Activated CD8-positive, alpha-beta T cell treated with anti-CD3 and anti-CD28 coated beads for 36 hours (primary cell): Measurements from ENCODE around the gene PPCDC. TPM values are rescaled to one million over a fixed set of nuclear protein-coding genes. Genes with fewer than 3 reads are reported as not detected.
A peak's percentile ranks its signal among the peaks of the same experiment; 100 is the strongest.
"Not testable (repeated sequence)": the region's sequence is repeated elsewhere in the genome, so short reads cannot be mapped to it uniquely, and the experiment has no call there.

Experiments used
- ATAC-seq: fragments of 200-7000 bp; cut with Tn5 transposase; one replicate; pipeline ENCODE4 v1.10.0; 2021; ENCODE audit warnings: mild to moderate bottlenecking, moderate library complexity
- CTCF ChIA-PET: fragments of 350-600 bp; sonication (Branson Sonifier 250); formaldehyde crosslinking; loops from one replicate; lab custom pipeline; 2021; ENCODE audit warnings: antibody characterized with exemption; lab: Charles Lee
- POLR2A ChIA-PET: fragments of 350-600 bp; sonication (Branson Sonifier 250); formaldehyde crosslinking; loops from one replicate; lab custom pipeline; 2021; ENCODE audit warnings: antibody characterized with exemption; lab: Charles Lee
- DNase-seq: peaks from one replicate; pipeline ENCODE4 v3.0.0-alpha.2; 2020
- H3K27ac Mint-ChIP-seq: one replicate; pipeline ENCODE4 v1.8.0; 2021; ENCODE audit warnings: mild to moderate bottlenecking, mixed read lengths
- H3K27me3 Mint-ChIP-seq: one replicate; pipeline ENCODE4 v1.8.0; 2021; ENCODE audit warnings: mixed read lengths
- H3K36me3 Mint-ChIP-seq: one replicate; pipeline ENCODE4 v1.8.0; 2021; ENCODE audit warnings: low read depth, mixed read lengths
- H3K4me1 Mint-ChIP-seq: one replicate; pipeline ENCODE4 v1.8.0; 2021; ENCODE audit warnings: low read depth, mixed read lengths
- H3K4me3 Mint-ChIP-seq: one replicate; pipeline ENCODE4 v1.8.0; 2021; ENCODE audit warnings: mild to moderate bottlenecking, moderate library complexity, mixed read lengths
- H3K9me3 Mint-ChIP-seq: one replicate; pipeline ENCODE4 v1.8.0; 2021; ENCODE audit warnings: mixed read lengths
- CTCF ChIP-seq: fragments of 200-600 bp; IDR thresholded peaks from one replicate; pipeline ENCODE4 v1.8.0; 2022; ENCODE audit warnings: antibody characterized with exemption, mild to moderate bottlenecking
- intact Hi-C: fragments of 100-400 bp; cut with micrococcal nuclease; formaldehyde crosslinking; loops from one replicate; pipeline ENCODE4 v1.10.0; 2022
- total RNA-seq, 2 experiments: library from RNA; stranded (reverse); gene quantifications; one replicate each; pipeline ENCODE4 v1.2.3, GENCODE V29; 2021

PPCDC gene
- total RNA-seq, 2 experiments from 2014 or later: 25.7 to 26.6 TPM

- no peak for TF ChIP-seq CTCF
- Mint-ChIP-seq H3K27ac (no peak overlapping the region), H3K4me3 (no peak overlapping the region), H3K9me3 (peaks cover 25% of the 10 kb centered on the region), H3K27me3 (peaks cover 14% of the 10 kb centered on the region), H3K36me3 (peaks cover 10% of the 10 kb centered on the region), H3K4me1 (peaks cover 17% of the 10 kb centered on the region)
- intact Hi-C loops: no loop called here
- ChIA-PET CTCF (no interaction called here), POLR2A (interaction anchor here (0.8 to 1.0 kb wide), 2 partner anchors 24 to 29 kb away, joined by 3 to 4 read pairs; no protein-coding TSS in a partner anchor)
- DNase-seq: no peak
- ATAC-seq: no peak
Measured at GRCh38 chr15:75089456-75090387, 66.3 kb downstream of the PPCDC start.

GRCh38 chr15:75090388-75090734 is 67.0 kb downstream of the PPCDC start:
- Mint-ChIP-seq H3K27ac (no peak overlapping the region), H3K27me3 (peaks cover 9% of the 10 kb centered on the region), H3K36me3 (peaks cover 6% of the 10 kb centered on the region), H3K9me3 (peaks cover 22% of the 10 kb centered on the region), H3K4me1 (peaks cover 22% of the 10 kb centered on the region), H3K4me3 (no peak overlapping the region)
- ATAC-seq: no peak
- DNase-seq: no peak
- no peak for TF ChIP-seq CTCF
- ChIA-PET POLR2A (no interaction called here), CTCF (no interaction called here)
- intact Hi-C loops: no loop called here

GRCh38 chr15:75091814-75092213 is 68.4 kb downstream of the PPCDC start:
- peaks cover 29% of the 10 kb centered on the region for H3K4me1 Mint-ChIP-seq
- H3K36me3 Mint-ChIP-seq: peaks cover 6% of the 10 kb centered on the region
- ATAC-seq (peak; percentile 92), DNase-seq (peak; percentile 24)
- ChIA-PET POLR2A (interaction anchor here (0.6 to 1.7 kb wide), 6 partner anchors 17 to 40 kb away, joined by 3 to 11 read pairs (median 3); no protein-coding TSS in a partner anchor), CTCF (interaction anchor here (3.0 kb wide), 1 partner anchor 110 kb away, joined by 9 read pairs; the partner anchor contains the start of gene C15orf39)
- H3K4me3 Mint-ChIP-seq: no peak overlapping the region
- TF ChIP-seq CTCF: no peak
- peaks cover 12% of the 10 kb centered on the region for H3K27me3 Mint-ChIP-seq
- no peak overlapping the region for H3K27ac Mint-ChIP-seq
- intact Hi-C loops: no loop called here
- H3K9me3 Mint-ChIP-seq: peaks cover 11% of the 10 kb centered on the region

GRCh38 chr15:75094961-75095478 is 71.6 kb downstream of the PPCDC start:
- H3K36me3 Mint-ChIP-seq, H3K27me3 Mint-ChIP-seq, ATAC-seq, intact Hi-C loops, H3K27ac Mint-ChIP-seq, H3K4me3 Mint-ChIP-seq, DNase-seq, H3K9me3 Mint-ChIP-seq: not testable (repeated sequence)
- CTCF ChIA-PET: interaction anchor here (1.0 kb wide), 2 partner anchors 68 to 96 kb away, joined by 3 read pairs; no protein-coding TSS in a partner anchor
- POLR2A ChIA-PET: interaction anchor here (0.7 kb wide), 1 partner anchor 23 kb away, joined by 3 read pairs; no protein-coding TSS in a partner anchor
- H3K4me1 Mint-ChIP-seq: peaks cover 29% of the 10 kb centered on the region

GRCh38 chr15:75095594-75095993 is 72.2 kb downstream of the PPCDC start:
- no peak overlapping the region for H3K27ac Mint-ChIP-seq
- H3K4me3 Mint-ChIP-seq: no peak overlapping the region
- DNase-seq: no peak
- peaks cover 7% of the 10 kb centered on the region for H3K9me3 Mint-ChIP-seq
- ChIA-PET CTCF (interaction anchor here (1.0 kb wide), 2 partner anchors 68 to 95 kb away, joined by 3 read pairs; no protein-coding TSS in a partner anchor), POLR2A (no interaction called here)
- intact Hi-C loops: no loop called here
- no peak for TF ChIP-seq CTCF
- H3K27me3 Mint-ChIP-seq: peaks cover 7% of the 10 kb centered on the region
- peaks cover 26% of the 10 kb centered on the region for H3K4me1 Mint-ChIP-seq
- peaks cover 4% of the 10 kb centered on the region for H3K36me3 Mint-ChIP-seq
- ATAC-seq: no peak
